DND-41 (cell line): Measurements from ENCODE around the gene EVA1C.
"Not testable (repeated sequence)": the region's sequence is repeated elsewhere in the genome, so short reads cannot be mapped to it uniquely, and the experiment has no call there.

Source experiments
- ATAC-seq: fragments of 200-7000 bp; cut with Tn5 transposase; 3 replicates; pipeline ENCODE4 v1.9.1; 2021; ENCODE audit warnings: low read depth; ENCODE audit not compliant: insufficient read depth
- DNase-seq: peaks from one replicate; pipeline ENCODE4 v3.0.0-alpha.2; 2020
- H2AFZ ChIP-seq: 2 replicates; pipeline ENCODE4 v1.6.0; 2012; ENCODE audit warnings: low read depth, low read length
- H3K27ac ChIP-seq: 2 replicates; pipeline ENCODE4 v1.5.1; 2012; ENCODE audit warnings: low read length, inconsistent platforms
- H3K27me3 ChIP-seq: fragments of 200-600 bp; sonication (generic); 2 replicates; pipeline ENCODE4 v1.6.0; 2012; ENCODE audit warnings: low read length, mild to moderate bottlenecking, inconsistent platforms; ENCODE audit not compliant: insufficient read depth, poor library complexity
- H3K36me3 ChIP-seq: 2 replicates; pipeline ENCODE4 v1.5.1; 2012; ENCODE audit warnings: low read length, inconsistent platforms; ENCODE audit not compliant: insufficient read depth
- H3K4me1 ChIP-seq: 2 replicates; pipeline ENCODE4 v1.5.1; 2012; ENCODE audit warnings: mild to moderate bottlenecking, low read length; ENCODE audit not compliant: insufficient read depth
- H3K4me2 ChIP-seq: 2 replicates; pipeline ENCODE4 v1.6.0; 2012; ENCODE audit warnings: mild to moderate bottlenecking, moderate library complexity, low read length, inconsistent platforms; ENCODE audit not compliant: insufficient read depth
- H3K4me3 ChIP-seq, 2 experiments: fragments of 200-600 bp in 1 of 2; shearing (Covaris generic) in 1 of 2; 2 replicates each; pipeline ENCODE4 v1.5.1; 2012 to 2016; ENCODE audit warnings: inconsistent platforms in 2 of 2, low read length in 2 of 2, mild to moderate bottlenecking in 2 of 2, low read depth in 1 of 2, moderate library complexity in 1 of 2
- H3K79me2 ChIP-seq: 2 replicates; pipeline ENCODE4 v1.6.0; 2012; ENCODE audit warnings: low read length, inconsistent platforms; ENCODE audit not compliant: insufficient read depth
- H3K9ac ChIP-seq: 2 replicates; pipeline ENCODE4 v1.6.0; 2012; ENCODE audit warnings: low read depth, mild to moderate bottlenecking, inconsistent platforms, low read length, moderate library complexity
- H3K9me3 ChIP-seq: 2 replicates; pipeline ENCODE4 v1.5.1; 2012; ENCODE audit warnings: low read length, moderate library complexity, mild to moderate bottlenecking, inconsistent platforms; ENCODE audit not compliant: insufficient read depth, severe bottlenecking
- H4K20me1 ChIP-seq: 2 replicates; pipeline ENCODE4 v1.6.0; 2012; ENCODE audit warnings: low read length; ENCODE audit not compliant: insufficient read depth
- CTCF ChIP-seq: IDR thresholded peaks from 2 replicates; pipeline ENCODE4 v1.5.1; 2012; ENCODE audit warnings: borderline replicate concordance, low read length, moderate library complexity, mild to moderate bottlenecking; ENCODE audit not compliant: poor library complexity, severe bottlenecking; ENCODE audit errors: extremely low read depth
- EZH2 ChIP-seq: IDR thresholded peaks from 3 replicates; pipeline ENCODE4 v1.6.1; 2012; ENCODE audit warnings: borderline replicate concordance, low read depth, mild to moderate bottlenecking, moderate library complexity, low read length, inconsistent platforms; ENCODE audit not compliant: severe bottlenecking

EVA1C gene

GRCh38 chr21:32427958-32428623, 15.6 kb downstream of the EVA1C start:
- H3K27ac ChIP-seq: no peak overlapping the region
- no peaks in the 10 kb centered on the region for H3K79me2 ChIP-seq
- peaks cover 14% of the 10 kb centered on the region for H3K27me3 ChIP-seq
- no peak overlapping the region for H3K4me3 ChIP-seq
- no peak overlapping the region for H2AFZ ChIP-seq
- no peak overlapping the region for H3K9ac ChIP-seq
- DNase-seq (no peak), ATAC-seq (no peak)
- H3K4me1 ChIP-seq: no peaks in the 10 kb centered on the region
- no peaks in the 10 kb centered on the region for H3K9me3 ChIP-seq
- H3K36me3 ChIP-seq: no peaks in the 10 kb centered on the region
- no peaks in the 10 kb centered on the region for H4K20me1 ChIP-seq
- no peak overlapping the region for H3K4me2 ChIP-seq
- no peak for TF ChIP-seq CTCF
- TF ChIP-seq EZH2: no peak

- H3K79me2 ChIP-seq, H3K27me3 ChIP-seq, H3K4me2 ChIP-seq, H3K4me1 ChIP-seq, DNase-seq, H3K4me3 ChIP-seq, H4K20me1 ChIP-seq, ATAC-seq, H3K9ac ChIP-seq, H2AFZ ChIP-seq, H3K36me3 ChIP-seq, H3K27ac ChIP-seq, H3K9me3 ChIP-seq: not testable (repeated sequence)
These were observed 20.6 kb downstream of the EVA1C start for GRCh38 chr21:32432982-32433660.

GRCh38 chr21:32437729-32438128, 25.2 kb downstream of the EVA1C start:
- TF ChIP-seq EZH2 (no peak), CTCF (no peak)
- Histone ChIP-seq H2AFZ (no peak overlapping the region), H4K20me1 (no peaks in the 10 kb centered on the region), H3K79me2 (no peaks in the 10 kb centered on the region), H3K4me1 (no peaks in the 10 kb centered on the region), H3K27me3 (no peaks in the 10 kb centered on the region), H3K9me3 (no peaks in the 10 kb centered on the region), H3K4me2 (no peak overlapping the region), H3K27ac (no peak overlapping the region), H3K36me3 (no peaks in the 10 kb centered on the region), H3K4me3 (no peak overlapping the region), H3K9ac (no peak overlapping the region)
- DNase-seq (no peak), ATAC-seq (no peak)

GRCh38 chr21:32442566-32443318, 30.2 kb downstream of the EVA1C start:
- Histone ChIP-seq H3K9me3 (no peaks in the 10 kb centered on the region), H4K20me1 (no peaks in the 10 kb centered on the region), H3K36me3 (no peaks in the 10 kb centered on the region), H3K79me2 (no peaks in the 10 kb centered on the region), H3K4me1 (no peaks in the 10 kb centered on the region), H3K4me2 (no peak overlapping the region), H2AFZ (no peak overlapping the region), H3K4me3 (no peak overlapping the region), H3K27ac (no peak overlapping the region), H3K9ac (no peak overlapping the region), H3K27me3 (no peaks in the 10 kb centered on the region)
- no peak for ATAC-seq
- no peak for DNase-seq
- TF ChIP-seq EZH2 (no peak), CTCF (no peak)
